ENCODE data around the gene KCNMA1. TPM values are rescaled to one million over a fixed set of nuclear protein-coding genes. Genes with fewer than 3 reads are reported as not detected.

The KCNMA1 gene
- total RNA-seq, 4 donors from 2014 or later: 146 to 300 (median 265) TPM

DNA sequence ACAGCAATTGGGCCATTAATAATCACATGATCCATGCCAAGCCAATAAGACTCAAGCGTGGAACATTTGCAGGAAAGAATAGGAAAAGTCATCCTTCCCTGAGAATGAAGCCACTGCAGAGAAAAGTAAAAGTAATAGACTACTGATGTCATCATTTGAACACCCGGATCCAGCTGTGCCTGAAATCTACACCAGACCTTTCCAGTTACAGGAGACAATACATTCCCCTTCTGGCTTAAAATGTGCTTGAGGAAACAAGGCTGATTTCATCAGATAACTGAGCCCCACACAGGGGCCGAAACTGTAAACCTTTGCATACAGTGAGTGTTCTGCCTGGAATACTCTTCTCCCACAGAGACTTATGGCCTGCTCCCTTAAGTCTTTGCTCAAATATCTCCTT lies 232.8 kb downstream of the KCNMA1 start:
- Histone ChIP-seq H3K36me3 (peaks cover 0 to 11% (median 4%) of the 10 kb centered on the region in 4 donors), H3K27me3 (no peaks in the 10 kb centered on the region), H3K4me3 (no peak overlapping the region), H3K9me3 (no peaks in the 10 kb centered on the region), H3K27ac (replicated peaks in 1 of 4) (peak overlapping the region in 1 of 4 donors; percentile 80), H3K4me1 (peaks cover 0 to 54% (median 45%) of the 10 kb centered on the region in 4 donors)
- intact Hi-C loops (cut with DNase I): no loop called here
- WGBS: 59% methylated on average over 3 of the region's 3 CpGs
- TF ChIP-seq, protein P1, sequence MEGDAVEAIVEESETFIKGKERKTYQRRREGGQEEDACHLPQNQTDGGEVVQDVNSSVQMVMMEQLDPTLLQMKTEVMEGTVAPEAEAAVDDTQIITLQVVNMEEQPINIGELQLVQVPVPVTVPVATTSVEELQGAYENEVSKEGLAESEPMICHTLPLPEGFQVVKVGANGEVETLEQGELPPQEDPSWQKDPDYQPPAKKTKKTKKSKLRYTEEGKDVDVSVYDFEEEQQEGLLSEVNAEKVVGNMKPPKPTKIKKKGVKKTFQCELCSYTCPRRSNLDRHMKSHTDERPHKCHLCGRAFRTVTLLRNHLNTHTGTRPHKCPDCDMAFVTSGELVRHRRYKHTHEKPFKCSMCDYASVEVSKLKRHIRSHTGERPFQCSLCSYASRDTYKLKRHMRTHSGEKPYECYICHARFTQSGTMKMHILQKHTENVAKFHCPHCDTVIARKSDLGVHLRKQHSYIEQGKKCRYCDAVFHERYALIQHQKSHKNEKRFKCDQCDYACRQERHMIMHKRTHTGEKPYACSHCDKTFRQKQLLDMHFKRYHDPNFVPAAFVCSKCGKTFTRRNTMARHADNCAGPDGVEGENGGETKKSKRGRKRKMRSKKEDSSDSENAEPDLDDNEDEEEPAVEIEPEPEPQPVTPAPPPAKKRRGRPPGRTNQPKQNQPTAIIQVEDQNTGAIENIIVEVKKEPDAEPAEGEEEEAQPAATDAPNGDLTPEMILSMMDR (IDR thresholded peaks at IDR 0.05): no peak
- TF ChIP-seq POLR2A (IDR thresholded peaks at IDR 0.05; ENCODE audit: low read depth) (no peak), EP300 (IDR thresholded peaks at IDR 0.05) (no peak), POLR2AphosphoS5 (IDR thresholded peaks at IDR 0.05) (no peak)
- no peak for DNase-seq (ENCODE audit: extremely low spot score)

DNA sequence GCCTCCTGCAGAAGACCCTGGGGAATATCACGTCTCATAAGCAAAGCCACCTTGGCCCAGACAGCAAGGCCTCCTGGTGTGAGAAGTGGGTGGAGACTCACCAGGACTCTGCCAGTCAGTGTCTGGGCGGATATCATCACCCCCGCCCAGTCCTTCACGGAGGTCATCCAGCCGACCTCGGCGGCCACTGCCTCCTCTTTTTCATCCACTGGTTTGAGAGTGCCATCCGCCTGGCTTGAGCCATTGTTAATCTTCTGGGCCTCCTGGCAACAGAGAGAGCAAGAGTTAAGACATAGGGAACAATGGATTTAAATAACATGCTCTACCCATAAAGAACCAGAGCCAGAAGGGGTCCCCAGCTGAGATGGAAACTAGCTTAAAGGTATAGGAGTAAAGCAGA lies 233.8 kb downstream of the KCNMA1 start:
- DNase-seq (ENCODE audit: extremely low spot score): no peak
- intact Hi-C loops (cut with DNase I): no loop called here
- H3K27me3 ChIP-seq: no peaks in the 10 kb centered on the region
- TF ChIP-seq POLR2A (IDR thresholded peaks at IDR 0.05; ENCODE audit: low read depth) (no peak), EP300 (IDR thresholded peaks at IDR 0.05) (no peak), POLR2AphosphoS5 (IDR thresholded peaks at IDR 0.05) (no peak)
- TF ChIP-seq, protein P1 (IDR thresholded peaks at IDR 0.05): no peak
- H3K27ac ChIP-seq (replicated peaks in 1 of 4): no peak overlapping the region
- no peak overlapping the region for H3K4me3 ChIP-seq
- H3K36me3 ChIP-seq: peaks cover 0 to 11% (median 4%) of the 10 kb centered on the region in 4 donors
- H3K4me1 ChIP-seq: peaks cover 0 to 52% (median 45%) of the 10 kb centered on the region in 4 donors
- 82% methylated on average over 6 of the region's 8 CpGs for WGBS
- no peaks in the 10 kb centered on the region for H3K9me3 ChIP-seq

DNA sequence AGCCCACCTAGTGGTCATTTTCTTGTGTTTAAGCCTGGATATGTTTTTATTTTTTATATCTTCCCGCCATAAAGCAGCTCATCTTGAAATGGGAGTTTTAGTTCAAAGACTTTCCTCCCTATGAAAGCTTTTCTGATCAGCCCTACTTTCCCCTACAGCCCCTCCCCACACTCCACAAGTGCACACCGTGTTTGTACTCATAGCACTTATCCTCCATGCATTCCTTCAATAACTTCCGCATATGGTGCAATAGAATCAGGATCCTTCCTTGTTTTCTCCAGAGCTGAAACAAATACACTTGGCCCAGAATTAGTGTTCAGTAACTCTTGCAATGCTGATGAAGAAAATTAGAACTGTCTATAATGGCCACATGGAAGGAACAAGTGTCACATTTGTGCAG lies 235.9 kb downstream of the KCNMA1 start:
- H3K27ac ChIP-seq (replicated peaks in 1 of 4): peak overlapping the region in 1 of 4 donors; percentile 25
- H3K4me1 ChIP-seq: peaks cover 0 to 34% (median 31%) of the 10 kb centered on the region in 4 donors
- no peak for DNase-seq (ENCODE audit: extremely low spot score)
- H3K4me3 ChIP-seq: no peak overlapping the region
- no peaks in the 10 kb centered on the region for H3K9me3 ChIP-seq
- peaks cover 0 to 11% (median 4%) of the 10 kb centered on the region in 4 donors for H3K36me3 ChIP-seq
- 78% methylated on average over 3 of the region's 3 CpGs for WGBS
- TF ChIP-seq POLR2A (IDR thresholded peaks at IDR 0.05; ENCODE audit: low read depth) (no peak), POLR2AphosphoS5 (IDR thresholded peaks at IDR 0.05) (no peak)
- intact Hi-C loops (cut with DNase I): no loop called here
- H3K27me3 ChIP-seq: no peaks in the 10 kb centered on the region

DNA sequence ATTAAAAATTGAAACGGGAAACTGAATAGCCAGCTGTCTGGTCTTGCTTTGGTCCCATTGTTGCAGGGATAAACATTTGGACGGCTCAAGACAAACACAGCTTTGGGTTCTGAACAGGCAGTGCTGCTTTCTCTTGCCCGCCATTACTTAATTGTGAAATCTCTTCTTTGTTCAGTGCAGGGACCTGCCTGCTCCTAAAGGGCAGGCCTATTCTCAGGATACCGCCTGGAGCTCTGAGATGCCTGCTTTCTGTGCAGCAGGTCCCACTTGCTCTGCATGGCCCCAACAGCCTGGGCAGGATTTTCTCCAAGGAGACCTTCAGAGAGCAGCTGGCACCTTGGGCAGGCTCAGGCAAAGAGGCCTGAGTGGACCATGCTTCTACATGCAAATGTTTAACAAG lies 237.6 kb downstream of the KCNMA1 start:
- no peaks in the 10 kb centered on the region for H3K9me3 ChIP-seq
- DNase-seq (ENCODE audit: extremely low spot score): no peak
- H3K27me3 ChIP-seq: no peaks in the 10 kb centered on the region
- H3K4me1 ChIP-seq: peaks cover 0 to 24% (median 15%) of the 10 kb centered on the region in 4 donors
- peaks cover 0 to 11% (median 4%) of the 10 kb centered on the region in 4 donors for H3K36me3 ChIP-seq
- H3K4me3 ChIP-seq: no peak overlapping the region
- intact Hi-C loops (cut with DNase I): no loop called here
- H3K27ac ChIP-seq (replicated peaks in 1 of 4): peak overlapping the region in 3 of 4 donors; percentile 8 to 33 (median 27)
- WGBS: 58% methylated on average over 4 of the region's 4 CpGs
- TF ChIP-seq POLR2AphosphoS5 (IDR thresholded peaks at IDR 0.05): no peak
- TF ChIP-seq, protein P1 (IDR thresholded peaks at IDR 0.05): no peak
- no peak for TF ChIP-seq EP300 (IDR thresholded peaks at IDR 0.05)
- TF ChIP-seq POLR2A (IDR thresholded peaks at IDR 0.05; ENCODE audit: low read depth): no peak

DNA sequence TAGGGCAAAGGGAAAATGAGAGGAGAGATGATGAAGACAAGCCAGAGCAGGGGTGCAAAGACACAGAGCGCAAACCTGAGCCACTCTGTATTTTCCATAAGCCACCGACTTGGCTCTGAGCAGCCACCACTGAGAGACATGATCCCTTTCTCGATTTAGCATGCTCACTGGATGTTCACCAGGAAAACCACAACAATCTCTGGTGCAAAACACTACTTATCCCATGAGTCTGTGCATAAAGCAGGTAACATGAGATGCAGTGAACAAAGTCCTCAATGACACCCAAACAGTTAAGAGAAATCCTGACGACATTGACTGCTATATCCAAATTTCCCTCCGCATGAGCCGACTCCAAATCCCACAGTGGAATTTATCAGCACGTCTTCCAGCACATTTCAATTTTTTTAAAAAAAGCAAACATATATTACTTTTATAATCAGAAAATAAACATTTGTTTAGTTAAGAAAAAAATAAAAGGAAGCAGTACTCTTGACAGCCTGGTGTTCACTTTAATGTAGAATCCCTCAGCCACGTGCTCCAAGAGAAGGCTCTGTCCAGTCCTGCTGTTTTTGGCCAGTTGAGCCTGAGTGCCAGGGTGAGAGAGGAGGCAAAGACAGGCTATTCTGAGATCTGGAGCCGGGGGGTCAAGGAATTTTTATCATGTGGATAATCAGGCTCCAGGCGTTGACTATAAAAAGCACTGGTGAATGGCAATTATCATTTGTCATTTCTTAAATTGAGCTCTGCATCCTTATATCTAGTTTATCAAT lies 238.4 kb downstream of the KCNMA1 start:
- Histone ChIP-seq H3K27ac (replicated peaks in 1 of 4) (peak overlapping the region in 1 of 4 donors; percentile 33), H3K36me3 (peaks cover 0 to 11% (median 4%) of the 10 kb centered on the region in 4 donors), H3K27me3 (no peaks in the 10 kb centered on the region), H3K4me3 (no peak overlapping the region), H3K9me3 (no peaks in the 10 kb centered on the region), H3K4me1 (peaks cover 0 to 30% (median 20%) of the 10 kb centered on the region in 4 donors)
- no peak for DNase-seq (ENCODE audit: extremely low spot score)
- TF ChIP-seq EP300 (IDR thresholded peaks at IDR 0.05): no peak
- TF ChIP-seq, protein P1 (IDR thresholded peaks at IDR 0.05): no peak
- no peak for TF ChIP-seq POLR2A (IDR thresholded peaks at IDR 0.05; ENCODE audit: low read depth)
- TF ChIP-seq POLR2AphosphoS5 (IDR thresholded peaks at IDR 0.05): no peak
- intact Hi-C loops (cut with DNase I): no loop called here
- 58% methylated on average over 10 of the region's 10 CpGs for WGBS
